ENCODE data around the gene PTCD2.

PTCD2 gene

GRCh38 chr5:72408603-72409002 lies 88.4 kb downstream of the PTCD2 start:
- DNase-seq (ENCODE audit: low read depth in 1 of 2, low spot score in 1 of 2), result no peak

- no peak for DNase-seq (ENCODE audit: low read depth in 1 of 2, low spot score in 1 of 2)
Observed at GRCh38 chr5:72410688-72411295, 90.6 kb downstream of the PTCD2 start.

- DNase-seq (ENCODE audit: low read depth in 1 of 2, low spot score in 1 of 2), result no peak
Observed at GRCh38 chr5:72412283-72413055, 92.3 kb downstream of the PTCD2 start.

- no peak for DNase-seq (ENCODE audit: low read depth in 1 of 2, low spot score in 1 of 2)
Observed at GRCh38 chr5:72415616-72416325, 95.6 kb downstream of the PTCD2 start.

- DNase-seq (ENCODE audit: low read depth in 1 of 2, low spot score in 1 of 2), result no peak
Observed at GRCh38 chr5:72417333-72418062, 97.3 kb downstream of the PTCD2 start.

All from stimulated activated CD4-positive, alpha-beta T cell treated with anti-CD3 and anti-CD28 coated beads, Interleukin-15, amount 100 ng/mL, for 1 hour (primary cell).